Raji (cell line): Measurements from ENCODE around the gene ALDH1B1.

ENCODE experiments used
- POLR2A ChIP-seq: IDR thresholded peaks from 2 replicates; pipeline ENCODE4 v1.6.1; 2011; ENCODE audit warnings: low read depth, low read length, control low read depth; ENCODE audit not compliant: insufficient read depth

ALDH1B1 gene

DNA sequence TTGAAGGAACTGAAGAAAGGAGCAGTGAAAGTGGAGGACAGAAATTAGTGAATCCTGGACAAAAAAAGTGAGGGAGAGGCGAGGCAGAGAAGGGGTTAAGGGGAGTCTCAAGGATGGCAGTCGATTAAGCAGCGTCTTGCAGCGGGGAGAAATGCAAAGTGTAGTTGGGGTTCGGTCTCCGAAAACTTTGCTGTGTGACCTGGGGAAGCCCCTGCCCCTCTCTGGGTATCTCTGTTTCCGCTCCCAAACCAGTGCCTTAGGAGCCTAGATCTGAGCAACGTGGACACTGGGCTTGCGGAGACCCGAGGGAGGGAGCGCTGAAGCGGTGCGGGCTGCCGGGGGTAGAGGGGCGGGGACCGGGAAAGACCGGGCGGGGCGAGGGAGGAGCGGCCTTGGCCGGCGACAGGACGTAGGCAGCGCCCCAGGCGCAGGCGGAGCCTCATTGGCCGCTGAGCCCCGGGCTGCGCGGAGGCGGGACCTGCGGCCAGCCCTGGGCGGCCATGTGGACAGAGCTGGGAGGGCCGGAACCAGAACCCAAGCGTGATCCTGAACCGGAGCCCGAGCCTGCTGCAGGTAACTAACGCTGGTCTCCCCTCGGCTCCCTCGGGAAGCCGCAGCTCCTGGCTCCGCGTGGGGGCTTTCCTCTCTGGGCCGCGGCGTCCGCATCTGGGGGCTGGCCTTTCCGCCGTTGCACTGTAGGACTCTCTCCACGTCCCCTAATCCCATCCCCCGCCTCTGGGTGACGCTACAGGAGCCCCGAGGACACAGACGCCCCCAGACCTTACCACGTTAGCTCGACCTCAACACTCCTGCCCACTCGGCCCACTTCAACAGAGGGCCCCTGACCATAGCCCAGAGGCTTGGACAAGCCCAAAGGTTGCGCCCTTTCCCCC lies at the start of gene ALDH1B1:
TSS of gene ALDH1B1 (plus strand) at position 468 of the 893 bp plus-strand sequence. CDS start 3,047 bp downstream, outside the sequence.
- TF ChIP-seq POLR2A: peak; percentile 81

DNA sequence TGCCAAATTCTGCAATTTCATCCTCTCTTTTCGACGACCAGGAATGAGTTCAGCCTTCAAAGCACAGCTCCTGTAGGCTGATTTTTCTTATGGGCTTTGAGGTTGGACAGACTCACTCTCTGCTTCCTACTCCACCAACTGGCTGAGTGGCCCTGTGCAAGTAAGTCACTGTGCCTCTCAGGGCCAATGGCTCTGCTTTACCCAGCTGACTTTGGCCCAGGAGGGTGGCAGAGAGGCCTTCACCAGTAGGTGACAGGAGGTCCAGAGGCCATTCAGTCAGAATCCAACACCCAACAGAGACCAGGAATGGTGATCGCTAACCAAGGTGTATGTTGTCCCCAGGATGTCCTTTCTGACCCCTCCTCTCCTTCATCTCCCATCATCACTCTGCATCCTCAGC lies 49.5 kb upstream of the ALDH1B1 start:
- no peak for TF ChIP-seq POLR2A

DNA sequence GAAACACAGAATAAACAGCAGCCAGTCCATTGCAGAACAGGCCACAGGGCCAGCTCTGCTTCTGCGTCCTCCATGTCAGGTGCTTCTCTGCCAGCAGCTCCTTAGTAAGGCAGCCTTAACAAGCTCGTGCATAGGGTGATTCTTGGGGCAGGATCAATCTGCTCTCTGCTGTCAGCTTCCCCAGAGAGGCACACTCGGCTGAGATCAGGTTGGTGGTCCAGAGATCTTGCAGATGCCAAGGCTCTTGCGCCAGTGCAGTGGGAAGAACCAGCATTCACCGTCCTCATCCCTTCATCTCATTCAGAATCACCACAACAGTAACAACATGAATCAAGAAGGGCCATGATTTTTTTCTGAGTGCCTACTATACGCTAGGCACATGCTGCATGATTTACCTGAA lies 49.0 kb upstream of the ALDH1B1 start:
- no peak for TF ChIP-seq POLR2A

DNA sequence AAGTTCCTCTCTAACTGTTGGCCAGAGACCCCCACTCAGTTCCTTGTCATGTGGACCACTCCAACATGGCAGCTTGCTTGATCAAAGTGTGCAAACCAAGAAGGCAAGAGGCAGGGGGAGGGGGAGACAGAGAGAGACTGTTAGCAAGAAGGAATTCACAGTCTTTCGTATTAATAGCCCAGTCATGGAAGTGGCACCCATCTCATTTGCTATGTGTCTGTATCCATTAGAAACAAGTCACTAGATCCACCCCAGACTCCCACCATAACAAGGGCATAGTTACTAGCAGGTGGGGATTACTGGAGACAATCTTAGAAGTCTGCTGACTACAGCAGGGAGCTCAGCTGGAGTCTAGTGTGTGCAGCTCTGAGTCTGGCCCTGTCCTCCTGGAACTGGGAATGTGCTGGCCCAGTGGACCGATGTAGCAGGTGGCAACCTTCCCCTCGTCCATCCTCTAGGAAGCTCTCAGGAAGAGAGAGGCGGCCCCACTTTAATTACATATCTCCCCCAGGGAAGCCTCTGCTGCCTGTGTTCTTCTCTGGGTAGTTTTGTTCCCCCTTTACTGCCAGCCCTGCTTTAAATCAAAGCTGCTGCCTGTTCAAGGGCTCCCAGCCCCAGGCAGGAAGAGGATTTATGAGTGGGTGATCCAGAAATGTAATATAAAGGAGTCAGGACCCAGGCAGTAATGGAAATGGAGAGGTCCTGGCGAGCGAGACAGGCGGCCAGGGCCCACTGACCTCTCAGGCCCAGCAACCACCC lies 47.8 kb upstream of the ALDH1B1 start:
- no peak for TF ChIP-seq POLR2A

DNA sequence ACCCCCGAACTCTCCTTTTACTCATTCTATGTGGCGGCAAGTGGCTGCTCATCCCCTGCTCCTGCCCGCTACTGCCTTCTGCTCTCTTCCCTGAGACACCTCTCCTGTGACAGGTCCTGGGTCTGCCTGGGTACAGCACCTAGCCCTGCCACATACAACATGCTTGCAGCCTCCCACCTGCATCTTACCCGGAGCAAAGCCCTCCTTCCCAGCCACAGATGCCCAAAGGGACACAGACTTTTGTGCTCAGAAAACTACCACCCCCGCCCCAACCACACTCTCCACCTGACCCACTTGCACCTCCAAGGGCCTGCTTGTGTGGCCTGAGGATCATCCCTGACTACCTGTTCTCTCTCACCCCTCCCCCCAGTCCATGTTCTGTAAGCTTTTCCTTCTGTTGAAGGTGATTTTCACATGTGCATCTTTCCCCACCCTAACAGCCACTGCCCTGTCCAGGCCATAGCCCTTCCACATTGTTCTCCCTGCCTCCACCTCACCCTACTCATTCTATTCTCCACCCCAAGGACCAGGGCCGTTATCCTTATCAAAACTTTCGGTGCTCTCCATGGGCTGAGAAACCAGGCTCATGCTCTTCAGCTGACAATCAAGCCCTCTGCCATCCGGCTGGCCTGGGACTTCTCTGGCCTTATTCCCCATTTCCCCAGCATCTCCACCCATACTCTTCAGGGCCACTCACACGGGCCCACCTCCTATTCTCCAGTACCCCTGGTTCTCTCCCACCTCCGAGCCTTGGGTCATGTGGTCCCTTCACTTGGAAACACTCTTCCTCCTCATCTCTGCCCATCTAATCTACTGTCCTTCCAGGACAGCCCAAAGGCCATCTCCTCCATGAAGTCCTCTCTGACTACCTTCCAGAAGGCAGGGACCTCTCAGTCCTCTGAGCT lies 46.4 kb upstream of the ALDH1B1 start:
- TF ChIP-seq POLR2A: no peak

DNA sequence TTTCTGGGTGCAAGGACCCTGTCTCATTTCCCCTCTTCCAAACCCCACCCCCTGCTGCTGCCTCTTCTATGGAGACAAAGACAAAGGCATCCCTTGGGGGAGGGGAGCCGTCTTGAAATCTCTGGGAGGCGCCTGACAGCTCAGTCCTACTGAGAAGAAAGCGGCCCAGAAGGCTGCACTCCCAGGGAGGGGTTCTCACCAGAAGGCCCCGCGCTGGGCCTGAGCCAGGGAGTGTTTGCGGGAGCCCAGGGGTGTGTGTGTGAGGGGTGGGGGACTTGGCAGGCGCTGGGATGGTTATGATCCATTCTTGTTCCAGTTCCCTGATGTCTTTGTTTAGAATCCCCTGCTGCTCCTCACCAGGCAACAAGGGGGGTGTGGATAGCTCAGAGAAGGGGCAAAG lies 45.7 kb upstream of the ALDH1B1 start:
- TF ChIP-seq POLR2A: no peak

DNA sequence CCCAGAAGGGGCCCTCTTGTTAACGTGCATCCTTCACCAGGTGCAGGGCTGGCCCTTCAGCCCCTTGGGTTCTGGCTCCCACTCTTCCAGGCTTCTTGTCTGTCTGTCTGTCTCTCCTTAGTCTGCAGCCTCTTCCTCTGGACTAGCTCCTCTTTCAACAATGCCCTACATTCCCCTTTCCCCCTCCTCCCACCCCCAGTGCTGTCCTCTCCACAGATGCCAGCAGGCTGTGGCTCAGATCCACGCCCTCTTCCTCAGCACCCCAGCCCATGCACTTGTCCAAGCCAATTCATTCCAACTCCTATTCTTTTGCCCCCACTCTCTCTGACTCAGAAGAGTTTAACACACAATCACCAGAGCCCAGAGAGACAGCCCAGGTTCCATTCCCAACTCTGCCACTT lies 45.2 kb upstream of the ALDH1B1 start:
- no peak for TF ChIP-seq POLR2A

DNA sequence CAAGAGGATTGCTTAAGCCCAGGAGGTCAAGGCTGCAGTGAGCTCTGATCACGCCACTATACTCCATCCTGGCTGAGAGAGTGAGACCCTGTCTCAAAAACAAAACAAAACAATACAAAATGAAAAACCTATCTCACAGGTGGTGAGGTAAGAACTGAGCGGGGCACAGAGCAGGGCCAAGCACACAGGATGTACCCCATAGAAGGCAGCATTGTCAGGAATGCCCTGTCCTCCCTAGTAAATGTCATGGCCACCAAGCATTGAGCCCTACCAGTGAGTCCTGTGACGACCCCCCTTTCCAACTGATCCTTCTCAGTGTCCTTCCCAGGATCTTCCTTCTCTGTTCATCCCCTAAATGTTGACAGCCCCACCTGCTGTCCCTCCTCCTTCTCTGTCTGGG lies 44.6 kb upstream of the ALDH1B1 start:
- TF ChIP-seq POLR2A: no peak

DNA sequence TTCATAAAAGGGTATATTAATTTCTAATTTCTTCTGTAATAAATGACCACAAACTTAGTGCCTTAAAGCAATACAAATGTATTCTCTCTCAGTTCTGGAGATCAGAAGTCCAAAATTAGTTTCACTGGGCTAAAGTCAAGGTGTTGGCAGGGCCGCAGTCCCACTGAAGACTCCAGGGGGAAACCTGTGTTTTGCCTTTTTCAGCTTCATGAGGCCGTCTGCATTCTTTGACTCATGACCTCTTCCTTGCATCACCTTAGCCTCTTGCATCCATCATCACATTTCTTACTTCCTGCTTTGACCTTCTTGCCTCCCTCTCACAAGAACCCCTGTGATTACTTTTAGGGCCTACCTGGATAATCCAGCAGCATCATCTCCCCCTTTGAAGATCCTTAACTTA lies 42.0 kb upstream of the ALDH1B1 start:
- no peak for TF ChIP-seq POLR2A

DNA sequence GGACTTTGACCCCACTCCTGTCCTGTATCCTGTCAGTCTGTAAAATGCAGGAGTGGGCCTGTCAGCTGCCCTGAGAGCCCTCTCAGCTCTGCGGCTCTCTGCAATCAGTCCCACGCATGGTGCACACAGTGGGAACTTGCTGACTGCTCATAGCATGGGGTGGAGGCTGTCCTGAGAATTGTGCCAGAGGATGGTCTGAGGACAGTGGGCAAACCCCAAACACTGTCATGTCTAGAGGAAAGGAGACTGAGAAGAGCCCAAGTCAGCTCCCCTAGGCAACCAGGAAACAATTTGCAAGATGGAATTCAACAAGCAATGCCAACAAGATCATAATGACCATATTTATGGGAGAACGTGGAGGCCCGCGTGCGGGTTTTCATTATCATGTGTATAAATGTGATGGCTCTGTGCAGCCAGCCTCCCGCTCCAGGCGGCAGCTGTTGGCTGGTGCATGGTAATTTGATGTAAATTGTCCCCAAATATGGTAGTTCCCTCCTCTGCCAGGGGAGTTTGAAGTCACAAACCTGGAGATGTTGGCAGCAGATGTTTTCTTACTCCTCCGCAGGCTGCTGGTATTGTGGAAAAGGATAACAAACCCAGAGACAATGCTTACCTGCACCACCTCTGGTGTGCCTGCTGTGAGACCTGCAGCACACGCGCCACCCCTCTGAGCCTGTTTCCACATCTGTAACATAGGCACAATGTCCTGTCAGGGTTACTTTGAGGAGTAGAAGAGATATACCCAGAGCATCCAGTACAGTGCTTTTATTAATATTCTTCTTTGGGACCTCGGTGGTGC lies 39.8 kb upstream of the ALDH1B1 start:
- no peak for TF ChIP-seq POLR2A

DNA sequence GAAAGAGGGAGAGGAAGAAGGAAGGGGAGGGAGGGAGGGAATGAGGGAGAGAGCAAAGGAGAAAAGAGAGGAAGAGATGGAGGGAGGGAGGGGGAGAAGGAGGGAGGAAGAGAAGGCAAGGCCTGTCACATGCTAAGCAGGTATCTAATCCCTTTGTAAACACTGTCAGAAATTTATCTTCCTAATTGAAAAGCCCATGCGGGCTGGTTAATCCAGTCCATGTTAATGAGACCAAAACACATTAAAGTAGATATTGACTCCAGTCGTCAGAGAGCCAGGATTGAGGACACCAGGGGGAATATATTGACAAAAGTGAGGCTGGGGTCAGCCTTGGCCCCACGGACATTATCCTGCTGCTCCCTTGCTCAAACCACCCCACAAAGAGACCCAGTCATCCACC lies 37.4 kb upstream of the ALDH1B1 start:
- TF ChIP-seq POLR2A: no peak

DNA sequence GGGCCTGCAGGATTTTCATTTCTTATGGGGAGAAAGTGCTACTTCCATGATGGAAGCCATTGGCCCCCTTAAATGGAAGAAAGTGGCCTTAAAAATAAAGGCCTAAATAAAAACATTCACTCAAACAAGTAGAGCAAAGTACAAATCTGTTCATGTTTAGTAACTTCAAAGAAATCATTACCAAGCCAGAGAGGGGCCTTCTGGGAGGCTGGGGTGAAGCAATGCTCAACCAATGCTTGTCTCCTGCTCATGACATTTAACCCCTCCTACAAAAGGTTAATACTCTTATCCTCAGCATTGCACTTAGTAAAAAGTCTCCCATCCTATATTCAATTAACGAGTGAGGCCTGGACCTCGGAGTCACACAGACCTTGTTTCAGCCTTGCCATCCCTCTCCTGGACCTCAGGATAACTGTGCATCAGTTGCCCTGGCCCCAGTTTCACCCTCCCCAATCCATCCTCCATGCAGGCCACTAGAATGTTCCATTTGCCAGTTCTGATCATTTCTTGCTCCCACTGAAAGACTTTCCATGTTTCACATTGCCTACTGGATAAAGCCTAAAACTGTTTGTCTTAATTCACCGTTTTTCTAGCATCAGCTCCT lies 36.9 kb upstream of the ALDH1B1 start:
- TF ChIP-seq POLR2A: no peak

DNA sequence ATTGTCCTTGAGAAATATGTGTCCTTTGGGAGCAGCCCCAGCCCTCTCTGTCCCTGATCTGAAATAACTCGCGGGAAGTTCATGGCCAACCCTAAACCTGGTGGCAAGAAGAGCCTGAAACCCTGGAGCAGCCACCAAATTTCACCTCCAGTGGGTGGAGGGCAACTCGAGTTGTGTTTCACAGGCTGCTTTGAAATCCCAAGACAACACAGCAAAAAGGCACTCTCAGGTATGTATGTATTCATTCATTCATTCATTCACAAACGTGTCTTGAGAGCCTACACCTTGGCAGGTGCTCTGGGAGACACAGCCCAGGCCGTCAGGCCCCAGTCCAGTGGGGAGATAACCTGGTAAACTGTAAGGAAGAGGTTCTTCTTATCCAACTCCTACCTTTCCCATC lies 35.7 kb upstream of the ALDH1B1 start:
- no peak for TF ChIP-seq POLR2A
